Keratinocyte (primary cell): ENCODE measurements around the gene CCDC146. TPM values are rescaled to one million over a fixed set of nuclear protein-coding genes. Genes with fewer than 3 reads are reported as not detected.

ENCODE experiments used
- DNase-seq: peaks from one replicate; pipeline ENCODE4 v3.0.0-alpha.2; 2011; ENCODE audit warnings: low read depth, missing footprints, low spot score
- FAIRE-seq: peaks from 2 replicates; lab custom pipeline; 2011; peaks lifted over from hg19 to GRCh38; lab: Jason Lieb, UNC
- H2AFZ ChIP-seq: 2 replicates; pipeline ENCODE4 v1.6.0; 2012; ENCODE audit warnings: low read length, control low read depth, inconsistent platforms; ENCODE audit not compliant: control insufficient read depth
- H3K27ac ChIP-seq: 2 replicates; pipeline ENCODE4 v1.5.1; 2011; ENCODE audit warnings: low read length; ENCODE audit not compliant: control insufficient read depth, insufficient read depth
- H3K27me3 ChIP-seq: 3 replicates; pipeline ENCODE4 v1.6.0; 2011; ENCODE audit warnings: low read length; ENCODE audit not compliant: control insufficient read depth, insufficient read depth; ENCODE audit errors: extremely low read depth
- H3K36me3 ChIP-seq, 2 experiments: 2 replicates in 1 of 2; 3 replicates in 1 of 2; pipeline ENCODE4 v1.5.1; 2011; ENCODE audit warnings: low read length in 2 of 2, mild to moderate bottlenecking in 1 of 2; ENCODE audit not compliant: control insufficient read depth in 2 of 2, insufficient read depth in 2 of 2; ENCODE audit errors: extremely low read depth in 1 of 2
- H3K4me1 ChIP-seq: 3 replicates; pipeline ENCODE4 v1.5.1; 2011; ENCODE audit warnings: low read length; ENCODE audit not compliant: control insufficient read depth, insufficient read depth; ENCODE audit errors: extremely low read depth
- H3K4me2 ChIP-seq: 3 replicates; pipeline ENCODE4 v1.6.0; 2011; ENCODE audit warnings: low read depth, low read length; ENCODE audit not compliant: control insufficient read depth, insufficient read depth; ENCODE audit errors: extremely low read depth
- H3K4me3 ChIP-seq, 3 experiments: fragments of 200-600 bp in 1 of 3; sonication (generic) in 1 of 3; 2 replicates in 2 of 3; 3 replicates in 1 of 3; pipeline ENCODE4 v1.5.1; 2011 to 2016; ENCODE audit warnings: low read length in 3 of 3, mild to moderate bottlenecking in 3 of 3, control low read depth in 2 of 3, inconsistent platforms in 1 of 3, low read depth in 1 of 3, mixed read lengths in 1 of 3, mixed run types in 1 of 3, moderate library complexity in 1 of 3; ENCODE audit not compliant: control insufficient read depth in 2 of 3, insufficient read depth in 2 of 3; ENCODE audit errors: extremely low read depth in 1 of 3
- H3K79me2 ChIP-seq: 2 replicates; pipeline ENCODE4 v1.6.0; 2012; ENCODE audit warnings: low read length; ENCODE audit not compliant: control insufficient read depth, insufficient read depth
- H3K9ac ChIP-seq: 3 replicates; pipeline ENCODE4 v1.6.0; 2011; ENCODE audit warnings: low read length; ENCODE audit not compliant: control insufficient read depth, insufficient read depth; ENCODE audit errors: extremely low read depth
- H3K9me1 ChIP-seq: 3 replicates; pipeline ENCODE4 v1.6.0; 2011; ENCODE audit warnings: low read length; ENCODE audit not compliant: control insufficient read depth, insufficient read depth; ENCODE audit errors: extremely low read depth
- H3K9me3 ChIP-seq: 2 replicates; pipeline ENCODE4 v1.5.1; 2012; ENCODE audit warnings: low read depth, low read length; ENCODE audit not compliant: control insufficient read depth
- H4K20me1 ChIP-seq: 3 replicates; pipeline ENCODE4 v1.6.0; 2011; ENCODE audit warnings: low read length; ENCODE audit not compliant: control insufficient read depth, insufficient read depth; ENCODE audit errors: extremely low read depth
- CTCF ChIP-seq, 3 experiments: IDR thresholded peaks in 1 of 3; conservative IDR thresholded peaks in 1 of 3; optimal IDR thresholded peaks in 1 of 3; 2 replicates in 2 of 3; 3 replicates in 1 of 3; pipeline versions ENCODE3 to v1.5.1; 2011; ENCODE audit warnings: low read length in 3 of 3, mild to moderate bottlenecking in 3 of 3, moderate library complexity in 2 of 3, control low read depth in 1 of 3, inconsistent platforms in 1 of 3; ENCODE audit not compliant: insufficient read depth in 2 of 3; ENCODE audit errors: extremely low read depth in 1 of 3
- EZH2 ChIP-seq: IDR thresholded peaks from one replicate; pipeline ENCODE4 v1.6.1; 2012; ENCODE audit warnings: inconsistent platforms, mild to moderate bottlenecking, low read length, moderate library complexity
- dilution Hi-C: fragments of 300-500 bp; cut with MboI; formaldehyde crosslinking; loops from one replicate; pipeline ENCODE4 v1.7.0; 2020; ENCODE audit warnings: low sequenced_read_pairs; ENCODE audit not compliant: extremely low pct_ligation_motif_present
- polyA plus RNA-seq, 5 experiments: library from polyadenylated mRNA; depleted of rRNA in 3 of 5; stranded (reverse) in 3 of 5; stranded (forward) in 1 of 5; unstranded in 1 of 5; fragments of >200 nt; gene quantifications; 1 replicate in 1 of 5; 2 replicates in 3 of 5; 3 replicates in 1 of 5; pipeline versions ENCODE4 v1.2.1 to v1.2.3, GENCODE V29; 2011 to 2012; ENCODE audit warnings: missing spikeins in 2 of 5, low read depth in 1 of 5, low replicate concordance in 1 of 5

CCDC146 gene
- polyA plus RNA-seq, 1 donor (not counting 4 experiments of a cell fraction or from before 2014, with no cell fraction given): 5.7 TPM

- H3K79me2 ChIP-seq: no peaks in the 10 kb centered on the region
- no peaks in the 10 kb centered on the region for H3K9me1 ChIP-seq
- H3K36me3 ChIP-seq: no peaks in the 10 kb centered on the region
- no peaks in the 10 kb centered on the region for H3K4me1 ChIP-seq
- H3K27me3 ChIP-seq: no peaks in the 10 kb centered on the region
- TF ChIP-seq EZH2 (no peak), CTCF (optimal IDR thresholded peaks at IDR 0.05 in 1 of 3, IDR thresholded peaks at IDR 0.05 in 1 of 3, conservative IDR thresholded peaks at IDR 0.05 in 1 of 3; ENCODE audit: extremely low read depth in 1 of 3, insufficient read depth in 2 of 3, low read length in 3 of 3) (no peak)
- H3K9ac ChIP-seq: no peak overlapping the region
- no peak for FAIRE-seq
- DNase-seq: no peak
- dilution Hi-C loops: no loop called here
- no peak overlapping the region for H3K4me2 ChIP-seq
- no peaks in the 10 kb centered on the region for H4K20me1 ChIP-seq
- no peak overlapping the region for H3K27ac ChIP-seq
- no peak overlapping the region for H2AFZ ChIP-seq
- H3K9me3 ChIP-seq: no peaks in the 10 kb centered on the region
- H3K4me3 ChIP-seq: no peak overlapping the region
Observed at GRCh38 chr7:77182261-77182660, 59.8 kb downstream of the CCDC146 start.

GRCh38 chr7:77184463-77184862 is 62.0 kb downstream of the CCDC146 start:
- H3K4me2 ChIP-seq: no peak overlapping the region
- H3K36me3 ChIP-seq: no peaks in the 10 kb centered on the region
- H3K9me3 ChIP-seq: no peaks in the 10 kb centered on the region
- no peaks in the 10 kb centered on the region for H4K20me1 ChIP-seq
- dilution Hi-C loops: no loop called here
- H2AFZ ChIP-seq: no peak overlapping the region
- H3K27me3 ChIP-seq: no peaks in the 10 kb centered on the region
- DNase-seq (no peak), FAIRE-seq (no peak)
- no peak overlapping the region for H3K4me3 ChIP-seq
- no peak overlapping the region for H3K27ac ChIP-seq
- no peaks in the 10 kb centered on the region for H3K4me1 ChIP-seq
- TF ChIP-seq CTCF (optimal IDR thresholded peaks at IDR 0.05 in 1 of 3, IDR thresholded peaks at IDR 0.05 in 1 of 3, conservative IDR thresholded peaks at IDR 0.05 in 1 of 3; ENCODE audit: extremely low read depth in 1 of 3, insufficient read depth in 2 of 3, low read length in 3 of 3): no peak
- TF ChIP-seq EZH2: no peak
- no peaks in the 10 kb centered on the region for H3K79me2 ChIP-seq
- no peak overlapping the region for H3K9ac ChIP-seq
- H3K9me1 ChIP-seq: no peaks in the 10 kb centered on the region
